Fibroblast of mammary gland (primary cell): ENCODE measurements around the gene PATE3.

Source experiments
- DNase-seq: peaks from one replicate; pipeline ENCODE4 v3.0.0-alpha.2; 2010; ENCODE audit warnings: low read depth
- H3K4me3 ChIP-seq: 2 replicates; pipeline ENCODE4 v1.5.1; 2011; ENCODE audit warnings: low read depth, mild to moderate bottlenecking, low read length, moderate library complexity; ENCODE audit not compliant: control insufficient read depth
- CTCF ChIP-seq: conservative IDR thresholded peaks from 2 replicates; pipeline ENCODE4 v1.5.1; 2011; ENCODE audit warnings: low read depth, low read length, inconsistent platforms; ENCODE audit not compliant: control insufficient read depth, insufficient read depth

Gene PATE3

GRCh38 chr11:125787827-125788226, at the start of gene PATE3:
TSS of gene PATE3 (plus strand) at chr11:125788127. CDS start at chr11:125788152, 25 bp downstream.
- DNase-seq = no peak
- no peak for TF ChIP-seq CTCF
- H3K4me3 ChIP-seq = no peak within 1 kb of the TSS

GRCh38 chr11:125740617-125741016, 47.3 kb upstream of the PATE3 start:
- no peak for TF ChIP-seq CTCF
- no peak for DNase-seq
- no peak overlapping the region for H3K4me3 ChIP-seq

GRCh38 chr11:125743681-125744080, 44.2 kb upstream of the PATE3 start:
- no peak overlapping the region for H3K4me3 ChIP-seq
- no peak for DNase-seq
- no peak for TF ChIP-seq CTCF

- H3K4me3 ChIP-seq = no peak within 1 kb of the TSS
- TF ChIP-seq CTCF = no peak
- no peak for DNase-seq
Observed at GRCh38 chr11:125745979-125746378, 41.9 kb upstream of the PATE3 start, which contains the start of gene PATE1. TSS of gene PATE1 (plus strand) at chr11:125746279. CDS start at chr11:125746305, 26 bp downstream.

- no peak for TF ChIP-seq CTCF
- no peak for DNase-seq
- H3K4me3 ChIP-seq = no peak overlapping the region
Observed at GRCh38 chr11:125750629-125751028, 37.3 kb upstream of the PATE3 start.

GRCh38 chr11:125756050-125756449, 31.9 kb upstream of the PATE3 start:
- H3K4me3 ChIP-seq = no peak overlapping the region
- no peak for TF ChIP-seq CTCF
- DNase-seq = no peak

- TF ChIP-seq CTCF = no peak
- H3K4me3 ChIP-seq = no peak overlapping the region
- no peak for DNase-seq
Observed at GRCh38 chr11:125762445-125762844, 25.5 kb upstream of the PATE3 start.
